Lung (tissue), 12 donors: ENCODE measurements around the gene MESP2. TPM values are rescaled to one million over a fixed set of nuclear protein-coding genes. Genes with fewer than 3 reads are reported as not detected.

Experiments used
- ATAC-seq: fragments of 200-7000 bp; cut with Tn5 transposase; one replicate; pipeline ENCODE4 v1.9.1; 2020; ENCODE audit warnings: moderate number of reproducible peaks; ENCODE audit not compliant: insufficient read depth, low FRiP score
- DNase-seq, 3 donors: peaks; one replicate each; pipeline ENCODE4 v3.0.0-alpha.2; 2013 to 2017
- H3K27ac ChIP-seq, 2 donors: one replicate each; pipeline ENCODE4 v1.5.1; 2013; ENCODE audit warnings: mild to moderate bottlenecking in 2 of 2, moderate library complexity in 2 of 2, control low read depth in 1 of 2, inconsistent platforms in 1 of 2, low read depth in 1 of 2, low read length in 1 of 2
- H3K27me3 ChIP-seq, 3 donors: one replicate each; pipeline ENCODE4 v1.5.1; 2013; ENCODE audit warnings: low read length in 2 of 3; ENCODE audit not compliant: control insufficient read depth in 3 of 3, insufficient read depth in 3 of 3
- H3K36me3 ChIP-seq, 4 donors: one replicate each; pipeline ENCODE4 v1.5.1; 2013; ENCODE audit warnings: low read length in 4 of 4, mild to moderate bottlenecking in 1 of 4, moderate library complexity in 1 of 4; ENCODE audit not compliant: control insufficient read depth in 4 of 4, insufficient read depth in 4 of 4
- H3K4me1 ChIP-seq, 5 donors: one replicate each; pipeline ENCODE4 v1.5.1; 2013; ENCODE audit warnings: low read length in 5 of 5, mild to moderate bottlenecking in 2 of 5, moderate library complexity in 1 of 5; ENCODE audit not compliant: control insufficient read depth in 5 of 5, insufficient read depth in 5 of 5
- H3K4me3 ChIP-seq: one replicate; pipeline ENCODE4 v1.5.1; 2013; ENCODE audit warnings: mild to moderate bottlenecking, control low read depth, moderate library complexity
- H3K9ac ChIP-seq, 2 donors: one replicate each; pipeline ENCODE4 v1.5.1; 2013; ENCODE audit warnings: low read length in 2 of 2, control low read depth in 1 of 2; ENCODE audit not compliant: insufficient read depth in 1 of 2
- H3K9me3 ChIP-seq, 4 donors: one replicate each; pipeline ENCODE4 v1.5.1; 2013; ENCODE audit warnings: low read length in 3 of 4, mild to moderate bottlenecking in 1 of 4, moderate library complexity in 1 of 4; ENCODE audit not compliant: control insufficient read depth in 4 of 4, insufficient read depth in 3 of 4
- CTCF ChIP-seq: IDR thresholded peaks from 2 replicates; pipeline ENCODE4 v1.5.1; 2012; ENCODE audit warnings: mild to moderate bottlenecking; ENCODE audit errors: control extremely low read depth, extremely low read depth
- WGBS, 2 donors: extraction: QIAGEN DNeasy Blood & Tissue Kit; methylation state at CpG; one replicate each; pipeline ENCODE4 v1.1.7; 2013; 5-methylcytosine and 5-hydroxymethylcytosine counted together
- polyA plus RNA-seq, 2 donors: library from polyadenylated mRNA; stranded (reverse); fragments of 200-250 nt; gene quantifications; one replicate each; pipeline ENCODE4 v1.2.1, GENCODE V29; 2013
- total RNA-seq, 2 donors: library from RNA; depleted of rRNA in 1 of 2; stranded (reverse); fragments of >200 nt in 1 of 2; gene quantifications; one replicate each; pipeline ENCODE4 v1.2.1, GENCODE V29; 2014 to 2021
- donor health status: control.
- donor health status: control.
- donor health status: Bipolar disorder and iron deficiency.
- donor health status: healthy.
- donor health status: DM: yes; HTN: yes; CAD: no.

The MESP2 gene
- total and polyA plus RNA-seq, 4 donors: 0.17 to 0.71 (median 0.55) TPM; not detected in 1

GRCh38 chr15:89820666-89821611 is 44.8 kb downstream of the MESP2 start:
- ATAC-seq (peak; percentile 72), DNase-seq (no peak)
- peaks cover 0 to 18% (median 9%) of the 10 kb centered on the region in 3 donors for H3K27me3 ChIP-seq
- no peak overlapping the region for H3K9ac ChIP-seq
- H3K4me3 ChIP-seq: no peak overlapping the region
- H3K27ac ChIP-seq: no peak overlapping the region
- H3K36me3 ChIP-seq: no peaks in the 10 kb centered on the region
- no peak for TF ChIP-seq CTCF
- WGBS, 2 donors: 27 to 55% methylated on average over 12 of the region's 12 CpGs
- no peaks in the 10 kb centered on the region for H3K4me1 ChIP-seq
- no peaks in the 10 kb centered on the region for H3K9me3 ChIP-seq

- Histone ChIP-seq H3K27me3 (peaks cover 0 to 8% (median 0%) of the 10 kb centered on the region in 3 donors), H3K27ac (peak overlapping the region in 1 of 2 donors; percentile 1), H3K4me1 (no peaks in the 10 kb centered on the region), H3K4me3 (no peak overlapping the region), H3K9ac (no peak overlapping the region), H3K36me3 (no peaks in the 10 kb centered on the region), H3K9me3 (no peaks in the 10 kb centered on the region)
- 57 to 61% methylated on average over 11 of the region's 11 CpGs for WGBS, 2 donors
- TF ChIP-seq CTCF: no peak
- DNase-seq: no peak
- no peak for ATAC-seq
Observed at GRCh38 chr15:89822026-89822425, 45.9 kb downstream of the MESP2 start.

- H3K27ac ChIP-seq: no peak overlapping the region
- no peak overlapping the region for H3K9ac ChIP-seq
- no peaks in the 10 kb centered on the region for H3K36me3 ChIP-seq
- DNase-seq (no peak), ATAC-seq (no peak)
- no peak for TF ChIP-seq CTCF
- no peak overlapping the region for H3K4me3 ChIP-seq
- peaks cover 0 to 7% (median 0%) of the 10 kb centered on the region in 3 donors for H3K27me3 ChIP-seq
- 85 to 87% methylated on average over 5 of the region's 5 CpGs for WGBS, 2 donors
- H3K9me3 ChIP-seq: no peaks in the 10 kb centered on the region
- peaks cover 0 to 1% (median 0%) of the 10 kb centered on the region in 5 donors for H3K4me1 ChIP-seq
Observed at GRCh38 chr15:89822611-89822950, 46.4 kb downstream of the MESP2 start.
